SK-N-SH (cell line): ENCODE measurements around the gene METRNL. TPM values are rescaled to one million over a fixed set of nuclear protein-coding genes. Genes with fewer than 3 reads are reported as not detected.

Experiments
- CTCF ChIA-PET: fragments of 300-600, 350-600 bp; formaldehyde crosslinking; extraction: SDS; loops from one replicate; lab custom pipeline; 2021; lab: Yijun Ruan, JAX
- POLR2A ChIA-PET: fragments of 350-600 bp; sonication (Branson Sonifier 250); formaldehyde crosslinking; extraction: SDS; loops from one replicate; lab custom pipeline; 2020; ENCODE audit warnings: antibody characterized with exemption, inconsistent platforms; lab: Yijun Ruan, JAX
- DNase-seq: peaks from one replicate; pipeline ENCODE4 v3.0.0; 2012
- H2AFZ ChIP-seq: fragments of 200-600 bp; sonication (generic); 2 replicates; pipeline ENCODE4 v1.8.1; 2016; ENCODE audit warnings: antibody characterized with exemption, mild to moderate bottlenecking, low read depth
- H3F3A ChIP-seq: fragments of 200-600 bp; sonication (generic); replicated peaks from 2 replicates; pipeline ENCODE3; 2016; ENCODE audit warnings: antibody characterized with exemption, mild to moderate bottlenecking; ENCODE audit not compliant: insufficient read depth
- H3K27ac ChIP-seq, 2 experiments: fragments of 200-500 bp in 1 of 2; fragments of 200-600 bp in 1 of 2; sonication (Bioruptor generic) in 1 of 2; sonication (generic), shearing (Covaris generic) in 1 of 2; 2 replicates each; pipeline versions ENCODE4 v1.5.1 to v1.6.1; 2014 to 2016; ENCODE audit warnings: low read depth in 2 of 2, inconsistent platforms in 1 of 2, low read length in 1 of 2, mild to moderate bottlenecking in 1 of 2, mixed read lengths in 1 of 2
- H3K27me3 ChIP-seq: fragments of 200-600 bp; sonication (generic), shearing (Covaris generic); 2 replicates; pipeline ENCODE4 v1.6.1; 2016; ENCODE audit warnings: mixed run types; ENCODE audit not compliant: insufficient read depth
- H3K36me3 ChIP-seq, 2 experiments: fragments of 200-500 bp in 1 of 2; fragments of 200-600 bp in 1 of 2; sonication (Bioruptor generic) in 1 of 2; sonication (generic) in 1 of 2; replicated peaks in 1 of 2; 2 replicates each; pipeline versions ENCODE3 to v1.5.1; 2014 to 2016; ENCODE audit warnings: low read length in 1 of 2, mild to moderate bottlenecking in 1 of 2; ENCODE audit not compliant: insufficient read depth in 2 of 2, control insufficient read depth in 1 of 2
- H3K4me1 ChIP-seq, 2 experiments: fragments of 200-500 bp in 1 of 2; fragments of 200-600 bp in 1 of 2; sonication (Bioruptor generic) in 1 of 2; sonication (generic), shearing (Covaris generic) in 1 of 2; 2 replicates each; pipeline versions ENCODE4 v1.5.1 to v1.6.1; 2014 to 2016; ENCODE audit warnings: low read depth in 1 of 2, low read length in 1 of 2, mixed run types in 1 of 2; ENCODE audit not compliant: insufficient read depth in 2 of 2, control insufficient read depth in 1 of 2
- H3K4me2 ChIP-seq: fragments of 200-600 bp; sonication (generic), shearing (Covaris generic); 2 replicates; pipeline ENCODE4 v1.6.1; 2017; ENCODE audit warnings: mixed run types
- H3K4me3 ChIP-seq, 2 experiments: fragments of 200-500 bp in 1 of 2; fragments of 200-600 bp in 1 of 2; sonication (Bioruptor generic) in 1 of 2; sonication (generic), shearing (Covaris generic) in 1 of 2; 2 replicates each; pipeline versions ENCODE4 v1.5.1 to v1.8.1; 2014 to 2016; ENCODE audit warnings: low read depth in 2 of 2, inconsistent platforms in 1 of 2, low read length in 1 of 2, mild to moderate bottlenecking in 1 of 2, mixed read lengths in 1 of 2, moderate library complexity in 1 of 2
- H3K79me2 ChIP-seq: fragments of 200-600 bp; sonication (generic); 2 replicates; pipeline ENCODE4 v1.8.1; 2017; ENCODE audit warnings: mild to moderate bottlenecking; ENCODE audit not compliant: insufficient read depth
- H3K9ac ChIP-seq: fragments of 200-600 bp; sonication (generic); 2 replicates; pipeline ENCODE4 v1.6.1; 2017; ENCODE audit warnings: mixed run types
- H3K9me2 ChIP-seq: fragments of 200-600 bp; sonication (generic); 2 replicates; pipeline ENCODE4 v1.6.1; 2017; ENCODE audit warnings: mixed run types
- H3K9me3 ChIP-seq: fragments of 200-600 bp; sonication (generic); 2 replicates; pipeline ENCODE4 v1.6.1; 2017; ENCODE audit warnings: mixed run types, mild to moderate bottlenecking, moderate library complexity
- H4K20me1 ChIP-seq: fragments of 200-600 bp; sonication (generic); 2 replicates; pipeline ENCODE4 v1.6.1; 2017; ENCODE audit warnings: mild to moderate bottlenecking, mixed run types; ENCODE audit not compliant: insufficient read depth
- CHD2 ChIP-seq: fragments of 150-350 bp; IDR thresholded peaks from 2 replicates; pipeline ENCODE4 v1.6.1; 2018; ENCODE audit warnings: low read length; ENCODE audit not compliant: partially characterized antibody
- EP300 ChIP-seq, 2 experiments: IDR thresholded peaks; 2 replicates each; pipeline versions ENCODE4 v1.4.0 to v1.6.1; 2012; ENCODE audit warnings: borderline replicate concordance in 1 of 2, low read depth in 1 of 2, low read length in 1 of 2
- EZH2phosphoT487 ChIP-seq: fragments of 200-600 bp; sonication (generic); IDR thresholded peaks from 2 replicates; pipeline ENCODE4 v1.6.1; 2017; ENCODE audit warnings: low read depth, mixed run types, mild to moderate bottlenecking, antibody characterized with exemption, moderate library complexity, borderline replicate concordance
- FOSL2 ChIP-seq: IDR thresholded peaks from 2 replicates; pipeline ENCODE4 v1.4.0; 2012; ENCODE audit warnings: low read depth, mild to moderate bottlenecking, moderate library complexity, borderline replicate concordance
- FOXM1 ChIP-seq: IDR thresholded peaks from 2 replicates; pipeline ENCODE4 v1.4.0; 2012; ENCODE audit warnings: low read depth, mild to moderate bottlenecking
- GABPA ChIP-seq: IDR thresholded peaks from 2 replicates; pipeline ENCODE4 v1.4.0; 2012; ENCODE audit warnings: low read depth, mild to moderate bottlenecking
- MXI1 ChIP-seq: IDR thresholded peaks from 2 replicates; pipeline ENCODE4 v1.6.1; 2012; ENCODE audit warnings: mild to moderate bottlenecking, low read depth, low read length, improper control_type of control experiment
- RAD21 ChIP-seq: IDR thresholded peaks from 2 replicates; pipeline ENCODE4 v1.6.1; 2012; ENCODE audit warnings: mild to moderate bottlenecking, low read length
- RCOR1 ChIP-seq: fragments of 150-350 bp; IDR thresholded peaks from 2 replicates; pipeline ENCODE4 v1.6.1; 2017; ENCODE audit warnings: antibody characterized with exemption, low read length
- SMC3 ChIP-seq: IDR thresholded peaks from 2 replicates; pipeline ENCODE4 v1.6.1; 2012; ENCODE audit warnings: low read depth, low read length, improper control_type of control experiment
- TAF1 ChIP-seq: IDR thresholded peaks from 2 replicates; pipeline ENCODE4 v1.6.1; 2012; ENCODE audit warnings: low read depth, mild to moderate bottlenecking, low read length, moderate library complexity, borderline replicate concordance
- TCF12 ChIP-seq: IDR thresholded peaks from 2 replicates; pipeline ENCODE4 v1.4.0; 2012
- TEAD4 ChIP-seq: IDR thresholded peaks from 2 replicates; pipeline ENCODE4 v1.4.0; 2012; ENCODE audit warnings: mild to moderate bottlenecking, borderline replicate concordance; ENCODE audit not compliant: insufficient read depth
- WGBS: methylation state at CpG from one replicate; pipeline ENCODE4 v1.1.6; 2017; ENCODE audit warnings: low lambda C conversion rate; 5-methylcytosine and 5-hydroxymethylcytosine counted together
- polyA plus RNA-seq, 3 experiments: library from polyadenylated mRNA; depleted of rRNA; stranded (reverse); fragments of >200 nt; gene quantifications; 2 replicates each; pipeline ENCODE4 v1.2.3, GENCODE V29; 2012
- TF ChIP-seq, protein P1 (sequence below): IDR thresholded peaks from 2 replicates; pipeline ENCODE4 v1.4.0; 2012; ENCODE audit warnings: low read depth, borderline replicate concordance
- TF ChIP-seq, protein P2 (sequence below): IDR thresholded peaks from 2 replicates; pipeline ENCODE4 v1.6.1; 2012; ENCODE audit warnings: mild to moderate bottlenecking, low read depth, low read length, moderate library complexity
- TF ChIP-seq, protein P3 (sequence below): fragments of 150-350 bp; IDR thresholded peaks from 2 replicates; pipeline ENCODE4 v1.6.1; 2017; ENCODE audit warnings: antibody characterized with exemption, low read length, low read depth, borderline replicate concordance

The METRNL gene
- polyA plus RNA-seq, 1 of the 3 experiments (the other 2 are of a cell fraction): 75.5 TPM

DNA sequence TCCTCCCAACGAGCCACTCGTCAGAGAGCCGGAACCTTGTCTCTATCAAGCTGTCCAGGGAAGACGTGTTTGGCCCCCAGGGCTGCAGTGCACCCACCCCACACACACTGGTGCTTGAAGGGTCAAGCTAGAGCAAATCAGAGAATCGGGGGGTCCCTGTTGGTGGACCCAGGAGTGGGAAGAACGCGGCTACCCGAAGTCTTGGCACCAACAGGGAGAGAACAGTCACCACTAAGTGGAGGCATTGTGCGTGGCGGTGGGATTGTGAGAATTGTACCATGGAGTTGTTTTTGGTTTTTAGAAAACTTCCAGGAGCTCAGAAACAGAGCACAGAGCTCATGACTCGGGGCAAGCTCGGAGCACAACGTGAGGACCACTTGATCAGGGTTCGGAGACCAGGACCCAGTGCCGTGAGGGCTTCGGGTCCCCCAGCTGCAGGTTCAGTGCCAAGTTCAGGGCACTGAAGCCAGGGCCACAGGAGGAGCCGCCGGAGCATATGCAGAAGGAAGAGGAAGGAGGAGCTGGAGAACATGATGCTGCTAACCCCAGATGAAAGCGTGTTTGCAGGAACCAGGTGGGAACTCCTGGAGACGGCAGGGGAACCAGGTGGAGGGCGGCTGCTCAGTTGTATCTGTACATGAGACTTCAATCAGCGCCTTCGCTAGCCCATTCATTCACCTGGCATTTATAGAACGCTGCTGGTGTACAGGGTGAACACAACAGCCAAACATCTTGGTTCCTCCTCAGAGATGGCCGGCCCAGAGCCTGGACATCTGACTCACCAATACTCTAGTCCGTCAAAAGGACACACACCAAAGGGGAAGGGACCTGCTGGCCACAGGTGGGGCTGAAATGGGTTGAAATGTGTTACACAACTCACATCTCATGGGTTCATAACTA, 42.8 kb downstream of the METRNL start:
- Histone ChIP-seq H3K4me2 (no peak overlapping the region), H4K20me1 (no peaks in the 10 kb centered on the region), H3K9me2 (no peaks in the 10 kb centered on the region), H3K9me3 (no peaks in the 10 kb centered on the region), H3K9ac (no peak overlapping the region), H2AFZ (no peak overlapping the region), H3K79me2 (no peaks in the 10 kb centered on the region)
- CTCF ChIA-PET: interaction anchor here (0.5 to 1.4 kb wide), 2 partner anchors 16 to 79 kb away, joined by 3 to 4 read pairs; no protein-coding TSS in a partner anchor
- TF ChIP-seq RCOR1 (no peak), GABPA (no peak), RAD21 (no peak), CHD2 (no peak), MXI1 (no peak), TEAD4 (no peak), EP300 (IDR thresholded peaks at IDR 0.05; ENCODE audit: borderline replicate concordance in 1 of 2, low read depth in 1 of 2, low read length in 1 of 2) (no peak), TAF1 (no peak), FOSL2 (no peak), EZH2phosphoT487 (no peak), FOXM1 (no peak), TCF12 (no peak), SMC3 (no peak)
- TF ChIP-seq, protein P1, sequence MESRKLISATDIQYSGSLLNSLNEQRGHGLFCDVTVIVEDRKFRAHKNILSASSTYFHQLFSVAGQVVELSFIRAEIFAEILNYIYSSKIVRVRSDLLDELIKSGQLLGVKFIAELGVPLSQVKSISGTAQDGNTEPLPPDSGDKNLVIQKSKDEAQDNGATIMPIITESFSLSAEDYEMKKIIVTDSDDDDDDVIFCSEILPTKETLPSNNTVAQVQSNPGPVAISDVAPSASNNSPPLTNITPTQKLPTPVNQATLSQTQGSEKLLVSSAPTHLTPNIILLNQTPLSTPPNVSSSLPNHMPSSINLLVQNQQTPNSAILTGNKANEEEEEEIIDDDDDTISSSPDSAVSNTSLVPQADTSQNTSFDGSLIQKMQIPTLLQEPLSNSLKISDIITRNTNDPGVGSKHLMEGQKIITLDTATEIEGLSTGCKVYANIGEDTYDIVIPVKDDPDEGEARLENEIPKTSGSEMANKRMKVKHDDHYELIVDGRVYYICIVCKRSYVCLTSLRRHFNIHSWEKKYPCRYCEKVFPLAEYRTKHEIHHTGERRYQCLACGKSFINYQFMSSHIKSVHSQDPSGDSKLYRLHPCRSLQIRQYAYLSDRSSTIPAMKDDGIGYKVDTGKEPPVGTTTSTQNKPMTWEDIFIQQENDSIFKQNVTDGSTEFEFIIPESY: no peak
- TF ChIP-seq, protein P2, sequence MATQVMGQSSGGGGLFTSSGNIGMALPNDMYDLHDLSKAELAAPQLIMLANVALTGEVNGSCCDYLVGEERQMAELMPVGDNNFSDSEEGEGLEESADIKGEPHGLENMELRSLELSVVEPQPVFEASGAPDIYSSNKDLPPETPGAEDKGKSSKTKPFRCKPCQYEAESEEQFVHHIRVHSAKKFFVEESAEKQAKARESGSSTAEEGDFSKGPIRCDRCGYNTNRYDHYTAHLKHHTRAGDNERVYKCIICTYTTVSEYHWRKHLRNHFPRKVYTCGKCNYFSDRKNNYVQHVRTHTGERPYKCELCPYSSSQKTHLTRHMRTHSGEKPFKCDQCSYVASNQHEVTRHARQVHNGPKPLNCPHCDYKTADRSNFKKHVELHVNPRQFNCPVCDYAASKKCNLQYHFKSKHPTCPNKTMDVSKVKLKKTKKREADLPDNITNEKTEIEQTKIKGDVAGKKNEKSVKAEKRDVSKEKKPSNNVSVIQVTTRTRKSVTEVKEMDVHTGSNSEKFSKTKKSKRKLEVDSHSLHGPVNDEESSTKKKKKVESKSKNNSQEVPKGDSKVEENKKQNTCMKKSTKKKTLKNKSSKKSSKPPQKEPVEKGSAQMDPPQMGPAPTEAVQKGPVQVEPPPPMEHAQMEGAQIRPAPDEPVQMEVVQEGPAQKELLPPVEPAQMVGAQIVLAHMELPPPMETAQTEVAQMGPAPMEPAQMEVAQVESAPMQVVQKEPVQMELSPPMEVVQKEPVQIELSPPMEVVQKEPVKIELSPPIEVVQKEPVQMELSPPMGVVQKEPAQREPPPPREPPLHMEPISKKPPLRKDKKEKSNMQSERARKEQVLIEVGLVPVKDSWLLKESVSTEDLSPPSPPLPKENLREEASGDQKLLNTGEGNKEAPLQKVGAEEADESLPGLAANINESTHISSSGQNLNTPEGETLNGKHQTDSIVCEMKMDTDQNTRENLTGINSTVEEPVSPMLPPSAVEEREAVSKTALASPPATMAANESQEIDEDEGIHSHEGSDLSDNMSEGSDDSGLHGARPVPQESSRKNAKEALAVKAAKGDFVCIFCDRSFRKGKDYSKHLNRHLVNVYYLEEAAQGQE: no peak
- TF ChIP-seq, protein P3, sequence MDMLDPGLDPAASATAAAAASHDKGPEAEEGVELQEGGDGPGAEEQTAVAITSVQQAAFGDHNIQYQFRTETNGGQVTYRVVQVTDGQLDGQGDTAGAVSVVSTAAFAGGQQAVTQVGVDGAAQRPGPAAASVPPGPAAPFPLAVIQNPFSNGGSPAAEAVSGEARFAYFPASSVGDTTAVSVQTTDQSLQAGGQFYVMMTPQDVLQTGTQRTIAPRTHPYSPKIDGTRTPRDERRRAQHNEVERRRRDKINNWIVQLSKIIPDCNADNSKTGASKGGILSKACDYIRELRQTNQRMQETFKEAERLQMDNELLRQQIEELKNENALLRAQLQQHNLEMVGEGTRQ: no peak
- TF ChIP-seq, all 33 proteins: peak for 0
- POLR2A ChIA-PET: no interaction called here
- peaks cover 0 to 2% of the 10 kb centered on the region in 2 experiments; a peak in 1 of 4 replicates for H3K4me1 ChIP-seq
- H3K36me3 ChIP-seq: no peaks in the 10 kb centered on the region
- no peak for DNase-seq
- H3F3A ChIP-seq: peaks cover 9% of the 10 kb centered on the region
- 27% methylated on average over 26 of the region's 26 CpGs for whole genome bisulfite sequencing
- H3K27me3 ChIP-seq: peaks cover 53% of the 10 kb centered on the region
- no peak overlapping the region for H3K4me3 ChIP-seq
- no peak overlapping the region for H3K27ac ChIP-seq
